Kidney (tissue), 14 donors: ENCODE results near the gene CCN2. TPM values are rescaled to one million over a fixed set of nuclear protein-coding genes. Genes with fewer than 3 reads are reported as not detected.
A peak's percentile ranks its signal among the peaks of the same experiment; 100 is the strongest.

Experiments used
- DNase-seq, 5 donors: peaks; one replicate each; pipeline ENCODE4 v3.0.0-alpha.2; 2013 to 2020
- FAIRE-seq: peaks from 2 replicates; lab custom pipeline; 2012; peaks lifted over from hg19 to GRCh38; lab: Jason Lieb, UNC
- H3K27ac ChIP-seq, 2 donors: one replicate each; pipeline ENCODE4 v1.7.0; 2013; ENCODE audit warnings: low read depth in 2 of 2, low read length in 2 of 2, inconsistent platforms in 1 of 2
- H3K27me3 ChIP-seq: one replicate; pipeline ENCODE4 v1.7.1; 2013; ENCODE audit warnings: low read length, inconsistent platforms; ENCODE audit not compliant: control insufficient read depth, insufficient read depth
- H3K36me3 ChIP-seq, 3 donors: one replicate each; pipeline versions ENCODE4 v1.7.0 to v1.7.1; 2013; ENCODE audit warnings: low read length in 3 of 3, control low read depth in 1 of 3, inconsistent platforms in 1 of 3; ENCODE audit not compliant: insufficient read depth in 3 of 3, control insufficient read depth in 2 of 3
- H3K4me1 ChIP-seq, 3 donors: one replicate each; pipeline versions ENCODE4 v1.7.0 to v1.7.1; 2013; ENCODE audit warnings: low read length in 3 of 3, inconsistent platforms in 1 of 3, low read depth in 1 of 3; ENCODE audit not compliant: control insufficient read depth in 2 of 3, insufficient read depth in 2 of 3
- H3K4me3 ChIP-seq, 3 donors: one replicate each; pipeline versions ENCODE4 v1.7.0 to v1.8.1; 2013; ENCODE audit warnings: low read length in 3 of 3, control low read depth in 1 of 3, inconsistent platforms in 1 of 3
- H3K9ac ChIP-seq, 3 donors: one replicate each; pipeline versions ENCODE4 v1.7.0 to v1.7.1; 2013; ENCODE audit warnings: low read length in 3 of 3, control low read depth in 1 of 3, inconsistent platforms in 1 of 3
- H3K9me3 ChIP-seq, 3 donors: one replicate each; pipeline versions ENCODE4 v1.7.0 to v1.7.1; 2013; ENCODE audit warnings: low read length in 3 of 3, control low read depth in 1 of 3, inconsistent platforms in 1 of 3; ENCODE audit not compliant: control insufficient read depth in 2 of 3, insufficient read depth in 1 of 3
- intact Hi-C: fragments of 100-400 bp; cut with DNase I; formaldehyde crosslinking; loops from one replicate; pipeline ENCODE4 v1.11.1; 2022
- polyA plus RNA-seq: library from polyadenylated mRNA; stranded (reverse); fragments of 350-450 nt; fragmentation: Illumina TruSeq; extraction: RNeasy Lipid Tissue Mini Kit (QIAGEN cat#74804); gene quantifications from one replicate; pipeline ENCODE4 v1.2.3, GENCODE V29; 2014; ENCODE audit warnings: low read depth, low replicate concordance; ENCODE audit not compliant: insufficient read depth
- total RNA-seq: library from RNA; stranded (reverse); fragmentation: NEBNext Ultra II Directional; extraction: Animal tissue kit (Norgen Biotek cat#: 25700); gene quantifications from one replicate; pipeline ENCODE4 v1.2.1, GENCODE V29; 2021
- TF ChIP-seq, protein P1 (sequence below): IDR thresholded peaks from 3 replicates; pipeline ENCODE4 v1.5.1; 2012; ENCODE audit warnings: mild to moderate bottlenecking, moderate library complexity, borderline replicate concordance; ENCODE audit not compliant: insufficient read depth; ENCODE audit errors: extremely low read depth
- donor health status: control.
- donor health status: control.
- donor health status: control.
- donor health status: control.
- donor health status: control.
- donor health status: DM: yes; HTN: yes; CAD: no.
- donor health status: Normal renal cell carcinoma (clear cell type).

CCN2 gene
- total and polyA plus RNA-seq, 2 donors from 2014 or later = 64.1 to 248 TPM

DNA sequence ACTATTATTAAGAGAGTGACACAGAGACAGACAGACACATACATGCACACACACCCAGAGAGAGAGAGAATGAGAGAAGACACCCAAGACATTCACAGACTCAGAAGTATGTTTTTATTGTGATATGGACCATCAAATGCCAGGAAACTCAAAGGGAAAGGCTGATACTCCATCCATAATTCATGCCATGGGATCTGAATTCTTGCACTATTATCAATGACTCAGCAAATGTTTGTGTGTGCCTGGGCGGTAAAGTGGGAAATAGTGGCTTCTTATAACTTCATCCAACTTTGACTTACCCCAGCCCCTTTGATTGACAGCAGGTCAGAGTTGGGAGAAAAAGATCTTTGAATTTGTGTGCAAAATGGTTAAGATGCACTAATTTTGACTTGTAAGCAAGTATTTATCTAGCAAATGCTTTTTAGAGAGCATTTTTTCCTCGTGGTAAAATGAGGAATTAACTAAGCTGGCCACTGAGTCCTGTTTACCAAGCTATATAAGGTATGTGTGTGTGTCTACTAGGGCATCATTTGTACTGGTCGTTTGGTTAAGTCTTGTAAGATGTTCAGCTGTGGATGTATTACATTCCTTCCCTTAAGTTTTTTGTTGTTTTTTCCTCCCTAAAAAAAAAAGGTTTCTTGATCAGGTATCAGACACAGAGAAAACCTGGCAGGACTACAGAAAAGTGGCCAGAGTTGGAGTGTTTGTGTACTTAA lies 3.0 kb upstream of the CCN2 start:
- Histone ChIP-seq H3K9ac (peak overlapping the region in 1 of 3 donors; percentile 3), H3K27ac (peak overlapping the region in 1 of 2 donors; percentile 28), H3K4me3 (peak overlapping the region in 1 of 3 donors; percentile 44), H3K27me3 (no peaks in the 10 kb centered on the region), H3K4me1 (peaks cover 4 to 22% (median 11%) of the 10 kb centered on the region in 3 donors), H3K36me3 (peaks cover 0 to 9% (median 0%) of the 10 kb centered on the region in 3 donors), H3K9me3 (no peaks in the 10 kb centered on the region)
- no peak for DNase-seq
- FAIRE-seq = no peak
- TF ChIP-seq, protein P1, sequence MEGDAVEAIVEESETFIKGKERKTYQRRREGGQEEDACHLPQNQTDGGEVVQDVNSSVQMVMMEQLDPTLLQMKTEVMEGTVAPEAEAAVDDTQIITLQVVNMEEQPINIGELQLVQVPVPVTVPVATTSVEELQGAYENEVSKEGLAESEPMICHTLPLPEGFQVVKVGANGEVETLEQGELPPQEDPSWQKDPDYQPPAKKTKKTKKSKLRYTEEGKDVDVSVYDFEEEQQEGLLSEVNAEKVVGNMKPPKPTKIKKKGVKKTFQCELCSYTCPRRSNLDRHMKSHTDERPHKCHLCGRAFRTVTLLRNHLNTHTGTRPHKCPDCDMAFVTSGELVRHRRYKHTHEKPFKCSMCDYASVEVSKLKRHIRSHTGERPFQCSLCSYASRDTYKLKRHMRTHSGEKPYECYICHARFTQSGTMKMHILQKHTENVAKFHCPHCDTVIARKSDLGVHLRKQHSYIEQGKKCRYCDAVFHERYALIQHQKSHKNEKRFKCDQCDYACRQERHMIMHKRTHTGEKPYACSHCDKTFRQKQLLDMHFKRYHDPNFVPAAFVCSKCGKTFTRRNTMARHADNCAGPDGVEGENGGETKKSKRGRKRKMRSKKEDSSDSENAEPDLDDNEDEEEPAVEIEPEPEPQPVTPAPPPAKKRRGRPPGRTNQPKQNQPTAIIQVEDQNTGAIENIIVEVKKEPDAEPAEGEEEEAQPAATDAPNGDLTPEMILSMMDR = no peak
- intact Hi-C loops = no loop called here

DNA sequence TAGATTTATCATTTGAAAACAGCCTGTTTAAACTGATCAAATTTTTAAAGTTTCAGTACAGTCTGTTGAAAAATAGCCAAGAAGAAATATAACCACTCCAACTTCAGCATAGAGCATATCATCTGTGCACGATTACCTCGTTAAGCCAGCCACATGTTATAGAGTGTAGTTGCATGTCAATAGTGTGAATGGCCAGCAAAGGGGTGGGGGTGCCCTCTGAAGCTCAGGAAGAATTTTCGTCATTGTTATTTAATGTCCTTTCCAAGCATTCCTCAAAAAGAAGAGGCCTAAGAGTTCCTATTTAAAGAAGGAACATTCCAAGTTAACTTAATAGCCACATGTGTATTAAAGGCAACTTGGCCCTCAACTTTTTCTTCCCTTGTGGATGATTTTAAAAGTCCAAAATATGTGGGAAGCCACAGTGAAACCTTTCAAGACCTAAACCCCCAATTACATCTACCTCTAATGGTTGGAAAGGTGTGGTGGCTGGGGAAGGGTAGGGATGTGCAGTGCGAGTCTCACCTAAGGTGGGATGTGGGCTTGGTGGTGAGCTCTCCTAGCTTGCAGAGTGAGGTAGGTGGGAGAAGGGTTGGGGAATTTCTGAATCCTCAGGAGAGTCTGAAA lies 1.8 kb upstream of the CCN2 start:
- no peak for DNase-seq
- peaks cover 0 to 16% (median 2%) of the 10 kb centered on the region in 3 donors for H3K36me3 ChIP-seq
- no peak overlapping the region for H3K9ac ChIP-seq
- FAIRE-seq = no peak
- no peaks in the 10 kb centered on the region for H3K27me3 ChIP-seq
- TF ChIP-seq, protein P1 = no peak
- intact Hi-C loops = no loop called here
- no peak overlapping the region for H3K4me3 ChIP-seq
- H3K27ac ChIP-seq = no peak overlapping the region
- no peaks in the 10 kb centered on the region for H3K9me3 ChIP-seq
- H3K4me1 ChIP-seq = peaks cover 4 to 22% (median 13%) of the 10 kb centered on the region in 3 donors

DNA sequence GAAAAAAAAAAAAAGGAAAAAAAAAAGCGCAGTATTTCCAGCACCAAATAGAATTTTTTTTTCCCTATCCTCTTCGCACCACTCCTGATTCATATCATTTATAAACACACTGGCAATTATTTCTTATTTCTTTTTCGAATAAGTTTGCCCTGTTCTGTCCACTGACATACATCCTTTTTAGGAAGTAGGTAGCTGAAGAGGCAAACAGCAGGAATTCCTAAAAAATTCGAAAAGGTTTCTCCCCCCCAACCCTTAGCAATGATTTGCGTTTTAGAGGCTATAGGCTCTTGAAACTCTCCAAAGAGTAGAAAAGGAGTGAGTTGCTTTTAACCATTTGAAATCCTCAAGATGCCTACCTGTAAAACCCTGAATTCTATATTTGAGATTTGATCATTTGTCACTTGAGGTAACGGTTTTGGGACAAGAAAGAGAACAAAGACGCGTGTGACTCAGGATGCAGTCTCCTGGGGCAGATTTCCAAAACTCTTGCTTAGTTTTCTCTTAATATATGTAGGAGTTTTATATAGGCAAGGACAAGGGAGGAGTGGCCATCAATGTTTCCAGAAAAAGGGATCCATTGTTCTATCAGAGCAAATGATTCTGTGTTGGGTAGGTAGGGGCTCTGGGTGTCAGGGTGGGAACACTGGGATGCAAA lies 531 bp upstream of the CCN2 start:
- DNase-seq (no peak), FAIRE-seq (no peak)
- Histone ChIP-seq H3K9ac (peak overlapping the region in 1 of 3 donors; percentile 10), H3K36me3 (peaks cover 0 to 16% (median 2%) of the 10 kb centered on the region in 3 donors), H3K27me3 (no peaks in the 10 kb centered on the region), H3K4me1 (peaks cover 4 to 22% (median 13%) of the 10 kb centered on the region in 3 donors), H3K27ac (peak overlapping the region in 1 of 2 donors; percentile 84), H3K4me3 (peak overlapping the region; percentile 45 to 54 (median 47)), H3K9me3 (no peaks in the 10 kb centered on the region)
- intact Hi-C loops = no loop called here
- TF ChIP-seq, protein P1 = no peak
